ENCODE data around the gene GLOD4. TPM values are rescaled to one million over a fixed set of nuclear protein-coding genes. Genes with fewer than 3 reads are reported as not detected.

GLOD4 gene
- total and polyA plus RNA-seq, 2 of the 4 experiments (the other 2 are of a cell fraction), result 26.3 to 36.7 TPM

DNA sequence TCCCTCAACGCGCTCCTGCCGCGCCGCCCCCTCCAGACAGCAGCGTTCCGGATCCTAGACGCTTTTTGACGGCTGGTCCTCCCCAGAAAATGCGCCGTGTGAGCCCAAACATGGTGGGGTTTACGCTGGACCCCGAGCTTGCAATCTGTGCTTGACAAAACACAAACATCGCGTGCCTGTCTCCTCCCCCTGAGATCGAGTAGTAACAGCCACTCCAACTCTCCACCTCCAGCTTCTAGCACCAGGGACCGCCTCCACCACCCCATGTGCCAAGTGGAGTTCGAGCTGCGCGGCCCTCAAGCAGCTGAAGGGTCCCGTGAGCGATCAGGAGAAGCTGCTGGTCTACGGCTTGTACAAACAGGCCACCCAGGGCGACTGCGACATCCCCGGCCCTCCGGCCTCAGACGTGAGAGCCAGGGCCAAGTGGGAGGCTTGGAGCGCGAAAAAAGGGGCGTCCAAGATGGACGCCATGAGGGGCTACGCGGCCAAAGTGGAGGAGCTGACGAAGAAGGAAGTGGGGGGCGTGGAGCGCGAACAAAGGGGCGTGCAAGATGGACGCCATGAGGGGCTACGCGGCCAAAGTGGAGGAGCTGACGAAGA is 29.4 kb downstream of the GLOD4 start:
- Histone ChIP-seq H3K79me1 (ENCODE audit: low read depth in 1 of 2, low read length in 2 of 2) (peaks cover 23 to 38% of the 10 kb centered on the region in 2 experiments), H3K56ac (ENCODE audit: extremely low read depth, insufficient read depth, low read length) (no peak overlapping the region), H3K9me1 (ENCODE audit: insufficient read depth, low read length) (peaks cover 17% of the 10 kb centered on the region), H3K36me3 (ENCODE audit: control insufficient read depth, insufficient read depth, low read length) (peaks cover 13% of the 10 kb centered on the region), H3K27me3 (ENCODE audit: control insufficient read depth, insufficient read depth, low read length) (no peaks in the 10 kb centered on the region), H4K5ac (ENCODE audit: low read depth, low read length) (peak overlapping the region; percentile 80), H2AK9ac (replicated peaks; ENCODE audit: low read depth, low read length, poor library complexity) (peak overlapping the region; percentile 98), H3K14ac (replicated peaks; ENCODE audit: low read depth, low read length) (peak overlapping the region; percentile 95), H4K91ac (ENCODE audit: insufficient read depth, low read depth, low read length) (peak overlapping the region; percentile 70), H3K4me3 (ENCODE audit: insufficient read depth, low read depth, low read length) (peak overlapping the region; percentile 88), H3K23ac (ENCODE audit: low read depth, low read length) (peak overlapping the region; percentile 82), H4K8ac (ENCODE audit: low read depth in 2 of 2, low read length in 2 of 2) (peak overlapping the region; percentile 95 to 96), H4K20me1 (ENCODE audit: insufficient read depth, low read length) (peaks cover 4% of the 10 kb centered on the region; the same call in 1 of the 2 replicates), H3K27ac (ENCODE audit: insufficient read depth, low read length) (peak overlapping the region; percentile 57), H3K9ac (ENCODE audit: low read depth, low read length) (peak overlapping the region; percentile 66), H2AFZ (replicated peaks; ENCODE audit: low read length, poor library complexity) (peak overlapping the region; percentile 99), H3K4me2 (ENCODE audit: low read depth, low read length) (peak overlapping the region; percentile 81), H2BK5ac (ENCODE audit: low read depth, low read length, poor library complexity, severe bottlenecking) (peak overlapping the region; percentile 33), H2BK20ac (ENCODE audit: low read depth, low read length) (no peak overlapping the region), H3K4ac (ENCODE audit: low read depth, low read length) (peak overlapping the region; percentile 91), H3K4me1 (ENCODE audit: control insufficient read depth, insufficient read depth, low read length) (peaks cover 10% of the 10 kb centered on the region), H2BK120ac (ENCODE audit: low read depth, low read length) (peak overlapping the region; percentile 4), H3K9me3 (ENCODE audit: control insufficient read depth, insufficient read depth, low read length) (no peaks in the 10 kb centered on the region), H2BK15ac (ENCODE audit: low read depth, low read length) (no peak overlapping the region), H2AK5ac (ENCODE audit: low read depth, low read length) (peak overlapping the region; percentile 27), H3K18ac (ENCODE audit: low read depth, low read length) (peak overlapping the region; percentile 1; the same call in 1 of the 2 replicates)
- POLR2A ChIA-PET (ENCODE audit: unreplicated experiment), result no interaction called here
- in situ Hi-C loops (cut with MboI; ENCODE audit: low sequenced_read_pairs) (no loop called here), dilution Hi-C loops (cut with HindIII; ENCODE audit: low sequenced_read_pairs, unreplicated experiment) (no loop called here), intact Hi-C loops (cut with micrococcal nuclease) (no loop called here)
- BruUV-seq (replicated peaks), result no TSS peak
- WGBS, 2 experiments (ENCODE audit: extremely low coverage in 2 of 2, insufficient read length in 1 of 2), result 21% methylated on average over 20 of the region's 43 CpGs; no CpG with 5 or more reads in 1 of the 2 experiments
- TF ChIP-seq SMC3 (IDR thresholded peaks at IDR 0.05; ENCODE audit: low read depth, low read length) (no peak), MXI1 (IDR thresholded peaks at IDR 0.05; ENCODE audit: borderline replicate concordance, low read depth, low read length) (no peak), POLR2A (IDR thresholded peaks at IDR 0.05; ENCODE audit: low read depth, low read length) (no peak), BHLHE40 (IDR thresholded peaks at IDR 0.05; ENCODE audit: low read depth, low read length) (no peak), FOS (IDR thresholded peaks at IDR 0.05; ENCODE audit: low read depth, low read length) (no peak), RFX5 (IDR thresholded peaks at IDR 0.05; ENCODE audit: low read depth, low read length) (no peak)
- TF ChIP-seq, protein P1, sequence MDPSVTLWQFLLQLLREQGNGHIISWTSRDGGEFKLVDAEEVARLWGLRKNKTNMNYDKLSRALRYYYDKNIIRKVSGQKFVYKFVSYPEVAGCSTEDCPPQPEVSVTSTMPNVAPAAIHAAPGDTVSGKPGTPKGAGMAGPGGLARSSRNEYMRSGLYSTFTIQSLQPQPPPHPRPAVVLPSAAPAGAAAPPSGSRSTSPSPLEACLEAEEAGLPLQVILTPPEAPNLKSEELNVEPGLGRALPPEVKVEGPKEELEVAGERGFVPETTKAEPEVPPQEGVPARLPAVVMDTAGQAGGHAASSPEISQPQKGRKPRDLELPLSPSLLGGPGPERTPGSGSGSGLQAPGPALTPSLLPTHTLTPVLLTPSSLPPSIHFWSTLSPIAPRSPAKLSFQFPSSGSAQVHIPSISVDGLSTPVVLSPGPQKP (IDR thresholded peaks at IDR 0.05; ENCODE audit: borderline replicate concordance, low read depth, low read length), result no peak
- CTCF ChIA-PET, result interaction anchor here (0.6 to 1.3 kb wide), 4 partner anchors 12 to 340 kb away, joined by 3 to 5 read pairs (median 4); partner anchors contain the start of gene TIMM22
- peak; percentile 49 for DNase-seq
- ATAC-seq (ENCODE audit: low read depth), result peak; percentile 45

Data from IMR-90 (cell line).